Fibroblast of lung (primary cell): ENCODE results near the gene STRIP2. TPM values are rescaled to one million over a fixed set of nuclear protein-coding genes. Genes with fewer than 3 reads are reported as not detected.

Experiments used
- DNase-seq, 2 donors: peaks; one replicate each; pipeline versions ENCODE4 v3.0.0 to v3.0.0-alpha.2; 2010; ENCODE audit warnings: low read depth in 2 of 2
- H2AFZ ChIP-seq: 2 replicates; pipeline ENCODE4 v1.5.1; 2012; ENCODE audit warnings: low read length, control low read depth, inconsistent platforms
- H3K27ac ChIP-seq: 2 replicates; pipeline ENCODE4 v1.5.1; 2011; ENCODE audit warnings: low read length, control low read depth; ENCODE audit not compliant: insufficient read depth
- H3K27me3 ChIP-seq: 2 replicates; pipeline ENCODE4 v1.5.1; 2011; ENCODE audit warnings: mild to moderate bottlenecking, low read length; ENCODE audit not compliant: control insufficient read depth, insufficient read depth
- H3K36me3 ChIP-seq: 2 replicates; pipeline ENCODE4 v1.5.1; 2011; ENCODE audit warnings: low read length; ENCODE audit not compliant: control insufficient read depth, insufficient read depth
- H3K4me1 ChIP-seq: 2 replicates; pipeline ENCODE4 v1.5.1; 2011; ENCODE audit warnings: low read length; ENCODE audit not compliant: control insufficient read depth, insufficient read depth; ENCODE audit errors: extremely low read depth
- H3K4me2 ChIP-seq: 2 replicates; pipeline ENCODE4 v1.5.1; 2011; ENCODE audit warnings: low read length, control low read depth; ENCODE audit not compliant: insufficient read depth; ENCODE audit errors: extremely low read depth
- H3K4me3 ChIP-seq, 4 experiments: fragments of 200-600 bp in 1 of 4; sonication (generic) in 1 of 4; replicated peaks in 1 of 4; 2 replicates each; pipeline ENCODE4 v1.5.1; 2011 to 2016; ENCODE audit warnings: low read length in 4 of 4, low read depth in 3 of 4, mild to moderate bottlenecking in 3 of 4, control low read depth in 2 of 4, inconsistent platforms in 1 of 4, mixed read lengths in 1 of 4; ENCODE audit not compliant: insufficient read depth in 1 of 4; ENCODE audit errors: control extremely low read depth in 1 of 4
- H3K79me2 ChIP-seq: 2 replicates; pipeline ENCODE4 v1.5.1; 2012; ENCODE audit warnings: mild to moderate bottlenecking, low read length, inconsistent platforms; ENCODE audit not compliant: control insufficient read depth, insufficient read depth
- H3K9ac ChIP-seq: 2 replicates; pipeline ENCODE4 v1.5.1; 2011; ENCODE audit warnings: mild to moderate bottlenecking, low read length, control low read depth; ENCODE audit not compliant: insufficient read depth
- H3K9me3 ChIP-seq: 2 replicates; pipeline ENCODE4 v1.5.1; 2012; ENCODE audit warnings: low read depth, low read length; ENCODE audit not compliant: control insufficient read depth, insufficient read depth
- H4K20me1 ChIP-seq: 2 replicates; pipeline ENCODE4 v1.5.1; 2011; ENCODE audit warnings: low read length; ENCODE audit not compliant: control insufficient read depth, insufficient read depth; ENCODE audit errors: extremely low read depth
- CTCF ChIP-seq, 2 donors: IDR thresholded peaks in 1 of 2; conservative IDR thresholded peaks in 1 of 2; 1 replicate in 1 of 2; 2 replicates in 1 of 2; pipeline ENCODE4 v1.5.1; 2011 to 2012; ENCODE audit warnings: low read length in 2 of 2, control low read depth in 1 of 2, inconsistent platforms in 1 of 2, low read depth in 1 of 2, mild to moderate bottlenecking in 1 of 2
- EZH2 ChIP-seq: IDR thresholded peaks from 2 replicates; pipeline ENCODE4 v1.5.1; 2012; ENCODE audit warnings: low read length, control low read depth, mild to moderate bottlenecking; ENCODE audit errors: missing control alignments
- polyA plus RNA-seq, 2 donors: library from polyadenylated mRNA; depleted of rRNA in 1 of 2; stranded (reverse) in 1 of 2; unstranded in 1 of 2; fragments of >200 nt; gene quantifications; 2 replicates each; pipeline ENCODE4 v1.2.1, GENCODE V29; 2011 to 2012; ENCODE audit warnings: missing spikeins in 1 of 2
- total RNA-seq: library from RNA; depleted of rRNA; stranded (reverse); fragments of >200 nt; gene quantifications from 2 replicates; pipeline ENCODE4 v1.2.1, GENCODE V29; 2014

Gene STRIP2
- total and polyA plus RNA-seq, 2 donors (not counting 1 experiment from before 2014, with no cell fraction given) = 1.9 to 10.9 TPM

DNA sequence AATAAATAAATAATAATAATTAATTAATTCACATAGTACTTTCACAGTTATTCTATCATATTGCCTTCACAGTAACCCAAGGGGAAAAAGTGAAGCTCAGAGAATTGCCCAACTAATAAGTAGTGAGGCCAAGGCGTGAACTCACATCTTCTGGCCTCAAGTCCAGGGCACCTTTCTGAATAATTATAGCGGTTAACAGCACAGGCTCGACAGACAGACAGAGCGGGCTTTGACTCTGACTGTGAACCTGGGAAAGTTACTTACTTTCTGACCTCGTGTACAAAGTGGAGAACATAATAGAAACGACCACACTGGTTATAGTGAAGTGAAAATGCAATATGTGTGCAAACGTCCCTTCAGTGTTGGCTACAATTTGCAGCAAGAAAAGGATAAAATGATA is 62.4 kb downstream of the STRIP2 start:
- H3K4me3 ChIP-seq = no peak overlapping the region
- H3K9ac ChIP-seq = no peak overlapping the region
- H3K27me3 ChIP-seq = no peaks in the 10 kb centered on the region
- H3K4me2 ChIP-seq = no peak overlapping the region
- no peaks in the 10 kb centered on the region for H4K20me1 ChIP-seq
- H3K79me2 ChIP-seq = no peaks in the 10 kb centered on the region
- H3K27ac ChIP-seq = no peak overlapping the region
- no peak for DNase-seq
- no peaks in the 10 kb centered on the region for H3K9me3 ChIP-seq
- TF ChIP-seq CTCF (conservative IDR thresholded peaks at IDR 0.05 in 1 of 2, IDR thresholded peaks at IDR 0.05 in 1 of 2; ENCODE audit: low read depth in 1 of 2, low read length in 2 of 2) (no peak), EZH2 (no peak)
- no peaks in the 10 kb centered on the region for H3K36me3 ChIP-seq
- no peak overlapping the region for H2AFZ ChIP-seq
- peaks cover 7% of the 10 kb centered on the region for H3K4me1 ChIP-seq

GRCh38 chr7:129497156-129497555 is 62.9 kb downstream of the STRIP2 start:
- H3K79me2 ChIP-seq = no peaks in the 10 kb centered on the region
- no peak for TF ChIP-seq CTCF (conservative IDR thresholded peaks at IDR 0.05 in 1 of 2, IDR thresholded peaks at IDR 0.05 in 1 of 2; ENCODE audit: low read depth in 1 of 2, low read length in 2 of 2)
- TF ChIP-seq EZH2 = no peak
- H2AFZ ChIP-seq = no peak overlapping the region
- no peaks in the 10 kb centered on the region for H3K36me3 ChIP-seq
- no peak overlapping the region for H3K4me3 ChIP-seq
- no peaks in the 10 kb centered on the region for H4K20me1 ChIP-seq
- H3K9me3 ChIP-seq = no peaks in the 10 kb centered on the region
- H3K4me2 ChIP-seq = no peak overlapping the region
- peaks cover 7% of the 10 kb centered on the region for H3K4me1 ChIP-seq
- DNase-seq = no peak
- H3K9ac ChIP-seq = no peak overlapping the region
- no peaks in the 10 kb centered on the region for H3K27me3 ChIP-seq
- no peak overlapping the region for H3K27ac ChIP-seq

- Histone ChIP-seq H3K9ac (no peak overlapping the region), H3K79me2 (no peaks in the 10 kb centered on the region), H4K20me1 (no peaks in the 10 kb centered on the region), H3K4me2 (no peak overlapping the region), H2AFZ (no peak overlapping the region), H3K27ac (no peak overlapping the region), H3K27me3 (peaks cover 2% of the 10 kb centered on the region), H3K9me3 (no peaks in the 10 kb centered on the region), H3K36me3 (no peaks in the 10 kb centered on the region), H3K4me1 (peaks cover 9% of the 10 kb centered on the region), H3K4me3 (no peak overlapping the region)
- no peak for DNase-seq
- no peak for TF ChIP-seq EZH2
- TF ChIP-seq CTCF (conservative IDR thresholded peaks at IDR 0.05 in 1 of 2, IDR thresholded peaks at IDR 0.05 in 1 of 2; ENCODE audit: low read depth in 1 of 2, low read length in 2 of 2) = no peak
Measured at GRCh38 chr7:129498021-129498420, 63.8 kb downstream of the STRIP2 start.
